ENCODE results near the gene QRFP.

QRFP gene

DNA sequence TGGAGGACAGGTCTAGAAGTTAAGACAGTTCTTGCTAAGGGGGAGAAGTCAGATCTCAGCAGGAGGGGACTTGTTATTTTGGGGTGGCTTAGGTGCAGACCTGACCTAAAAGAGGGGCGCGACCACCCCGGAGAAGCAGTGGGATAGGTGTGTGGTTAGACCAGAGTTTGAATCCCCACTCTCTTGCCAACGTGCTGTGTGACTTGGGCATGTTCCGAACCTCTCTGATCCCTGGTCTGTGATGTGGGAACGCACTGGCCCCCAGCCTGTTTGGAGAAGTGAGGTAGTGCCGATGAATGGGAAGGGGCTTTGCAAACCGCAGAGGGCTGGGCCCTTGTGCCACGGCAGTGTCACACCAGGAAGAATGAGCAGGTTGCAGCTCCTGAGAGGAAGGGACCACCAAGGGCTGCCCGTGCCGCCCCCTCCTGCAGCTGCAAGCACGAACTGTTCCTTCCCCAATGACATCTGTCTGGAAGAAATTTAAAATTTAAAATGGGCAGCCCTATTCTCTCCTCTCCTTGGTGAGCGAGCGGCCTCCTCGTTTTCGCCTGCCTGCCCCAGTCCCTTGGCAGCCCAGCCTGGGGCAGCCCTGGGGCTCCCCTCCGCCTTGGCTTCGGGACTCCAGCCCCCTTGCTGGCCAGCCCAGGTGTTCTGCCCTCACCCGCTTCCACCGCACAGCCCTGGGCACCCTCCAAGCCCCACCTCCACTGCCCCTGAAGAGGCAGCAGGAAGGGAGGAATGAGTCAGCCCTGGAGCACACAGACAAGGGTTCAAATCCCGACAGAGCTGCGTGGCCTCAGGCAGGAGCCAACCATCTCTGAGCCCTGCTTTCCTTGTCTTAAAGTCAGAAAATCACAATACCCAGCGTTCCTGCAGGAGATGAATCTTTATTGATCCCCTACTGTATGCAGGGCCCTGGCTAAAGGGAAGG is 40.8 kb upstream of the QRFP start:
- H3K27me3 ChIP-seq (ENCODE audit: low read length), result no peaks in the 10 kb centered on the region
- no peaks in the 10 kb centered on the region for H3K79me2 ChIP-seq (ENCODE audit: insufficient read depth, low read length)
- no peak overlapping the region for H3K4me2 ChIP-seq (ENCODE audit: low read depth, low read length, poor library complexity, severe bottlenecking)
- no peak for TF ChIP-seq CTCF (IDR thresholded peaks at IDR 0.05; ENCODE audit: insufficient read depth, low read length, poor library complexity, severe bottlenecking)
- no peak for TF ChIP-seq EZH2phosphoT487 (conservative IDR thresholded peaks at IDR 0.05; ENCODE audit: low read length)
- no peaks in the 10 kb centered on the region for H3K9me3 ChIP-seq (ENCODE audit: insufficient read depth, low read length)
- no peak overlapping the region for H3K9ac ChIP-seq (ENCODE audit: low read length)
- no peak overlapping the region for H3K27ac ChIP-seq (ENCODE audit: low read depth, low read length)
- H3K36me3 ChIP-seq (ENCODE audit: low read length), result no peaks in the 10 kb centered on the region
- H3K9me2 ChIP-seq (replicated peaks; ENCODE audit: insufficient read depth, low read length), result no peaks in the 10 kb centered on the region
- H3K4me3 ChIP-seq (ENCODE audit: insufficient read depth, low read length, poor library complexity, severe bottlenecking), result no peak overlapping the region
- no peaks in the 10 kb centered on the region for H4K20me1 ChIP-seq (ENCODE audit: low read depth, low read length)
- no peak overlapping the region for H2AFZ ChIP-seq (ENCODE audit: low read depth, low read length, severe bottlenecking)
- H3F3A ChIP-seq (ENCODE audit: insufficient read depth), result no peaks in the 10 kb centered on the region

DNA sequence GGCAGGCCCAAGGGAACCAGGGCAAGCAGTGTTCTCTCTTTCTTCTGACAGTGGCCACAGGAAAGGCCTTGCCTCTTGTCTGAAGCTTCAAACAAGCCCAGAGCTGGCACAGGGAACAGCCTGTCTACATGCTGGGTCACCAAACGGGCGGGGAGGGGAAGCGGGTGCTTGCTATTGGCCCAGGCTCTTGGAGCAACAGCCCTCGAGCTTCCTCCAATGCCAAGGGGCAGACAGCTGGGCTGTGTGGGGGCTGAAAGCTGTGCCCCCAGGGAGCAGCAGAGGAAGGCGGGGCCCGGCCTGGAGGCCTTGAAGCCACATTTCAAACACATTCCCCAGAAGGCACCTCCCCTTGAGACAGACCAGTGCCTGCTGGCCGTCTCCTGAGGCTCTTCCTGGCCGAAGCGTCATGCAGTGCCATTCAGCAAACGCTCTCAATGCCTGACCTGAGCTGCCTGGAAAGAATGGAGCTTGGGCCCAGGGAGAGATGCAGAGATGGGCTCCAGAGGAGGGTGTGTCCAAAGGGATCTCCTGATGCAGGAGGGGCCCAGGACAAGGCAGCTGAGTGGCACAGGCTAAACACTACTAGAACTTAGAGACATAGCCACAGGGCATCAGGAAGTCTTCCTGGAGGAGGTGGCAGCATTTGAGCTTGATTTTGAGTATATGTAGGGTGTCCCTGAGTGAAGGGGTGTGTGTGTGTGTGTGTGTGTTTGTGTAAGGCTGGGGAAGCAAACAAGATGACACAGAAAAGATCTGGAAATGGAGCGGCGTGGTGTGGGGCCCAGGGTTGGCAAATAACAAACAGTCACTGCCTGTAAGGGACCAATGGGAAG is 39.9 kb upstream of the QRFP start:
- H3K9ac ChIP-seq (ENCODE audit: low read length), result no peak overlapping the region
- TF ChIP-seq EZH2phosphoT487 (conservative IDR thresholded peaks at IDR 0.05; ENCODE audit: low read length) (no peak), CTCF (IDR thresholded peaks at IDR 0.05; ENCODE audit: insufficient read depth, low read length, poor library complexity, severe bottlenecking) (no peak)
- no peak overlapping the region for H3K4me2 ChIP-seq (ENCODE audit: low read depth, low read length, poor library complexity, severe bottlenecking)
- H3K27ac ChIP-seq (ENCODE audit: low read depth, low read length), result no peak overlapping the region
- no peaks in the 10 kb centered on the region for H3K36me3 ChIP-seq (ENCODE audit: low read length)
- no peaks in the 10 kb centered on the region for H3K9me3 ChIP-seq (ENCODE audit: insufficient read depth, low read length)
- no peak overlapping the region for H2AFZ ChIP-seq (ENCODE audit: low read depth, low read length, severe bottlenecking)
- H3K27me3 ChIP-seq (ENCODE audit: low read length), result no peaks in the 10 kb centered on the region
- no peak overlapping the region for H3K4me3 ChIP-seq (ENCODE audit: insufficient read depth, low read length, poor library complexity, severe bottlenecking)
- H4K20me1 ChIP-seq (ENCODE audit: low read depth, low read length), result no peaks in the 10 kb centered on the region
- H3K9me2 ChIP-seq (replicated peaks; ENCODE audit: insufficient read depth, low read length), result no peaks in the 10 kb centered on the region
- no peaks in the 10 kb centered on the region for H3F3A ChIP-seq (ENCODE audit: insufficient read depth)
- no peaks in the 10 kb centered on the region for H3K79me2 ChIP-seq (ENCODE audit: insufficient read depth, low read length)

DNA sequence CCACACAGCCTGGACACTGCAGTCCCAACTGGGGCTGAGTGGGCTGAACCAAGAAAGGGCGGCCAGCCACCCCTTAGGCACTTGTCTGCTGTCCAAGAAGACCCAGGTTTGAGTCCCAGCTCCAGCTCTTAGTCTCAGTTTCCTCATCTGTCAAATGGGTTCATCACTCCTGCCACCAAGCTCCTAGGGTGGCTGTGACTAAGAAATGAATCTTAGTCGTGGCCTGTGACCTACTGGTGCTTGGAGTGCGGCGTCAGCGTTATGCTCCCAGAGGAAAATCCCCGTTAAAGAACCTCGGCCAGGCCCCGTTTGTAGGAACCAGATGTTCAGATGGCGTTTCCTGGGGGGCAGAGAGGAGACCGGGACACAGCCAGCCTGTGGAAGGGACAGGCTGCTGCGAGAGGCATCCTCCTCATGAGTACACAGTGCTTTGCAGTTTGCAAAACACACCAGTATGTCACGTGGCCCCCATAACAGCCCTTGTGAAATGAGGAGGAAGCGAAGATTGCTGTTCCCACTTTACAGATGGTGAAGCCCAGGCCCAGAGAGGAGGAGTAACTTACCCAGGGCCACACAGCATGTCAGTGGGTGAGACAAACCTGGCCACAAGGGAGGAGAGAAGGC is 39.1 kb upstream of the QRFP start:
- H3K27me3 ChIP-seq (ENCODE audit: low read length), result no peaks in the 10 kb centered on the region
- H2AFZ ChIP-seq (ENCODE audit: low read depth, low read length, severe bottlenecking), result no peak overlapping the region
- no peak overlapping the region for H3K9ac ChIP-seq (ENCODE audit: low read length)
- H3F3A ChIP-seq (ENCODE audit: insufficient read depth), result no peaks in the 10 kb centered on the region
- no peak overlapping the region for H3K27ac ChIP-seq (ENCODE audit: low read depth, low read length)
- no peaks in the 10 kb centered on the region for H4K20me1 ChIP-seq (ENCODE audit: low read depth, low read length)
- no peak overlapping the region for H3K4me2 ChIP-seq (ENCODE audit: low read depth, low read length, poor library complexity, severe bottlenecking)
- TF ChIP-seq CTCF (IDR thresholded peaks at IDR 0.05; ENCODE audit: insufficient read depth, low read length, poor library complexity, severe bottlenecking) (no peak), EZH2phosphoT487 (conservative IDR thresholded peaks at IDR 0.05; ENCODE audit: low read length) (no peak)
- H3K9me2 ChIP-seq (replicated peaks; ENCODE audit: insufficient read depth, low read length), result no peaks in the 10 kb centered on the region
- no peaks in the 10 kb centered on the region for H3K79me2 ChIP-seq (ENCODE audit: insufficient read depth, low read length)
- H3K36me3 ChIP-seq (ENCODE audit: low read length), result no peaks in the 10 kb centered on the region
- H3K9me3 ChIP-seq (ENCODE audit: insufficient read depth, low read length), result no peaks in the 10 kb centered on the region
- H3K4me3 ChIP-seq (ENCODE audit: insufficient read depth, low read length, poor library complexity, severe bottlenecking), result no peak overlapping the region

Measured in SU-DHL-6 (cell line).